Measurements from ENCODE around the gene MEI4. TPM values are rescaled to one million over a fixed set of nuclear protein-coding genes. Genes with fewer than 3 reads are reported as not detected.
"Not testable (repeated sequence)": the region's sequence is repeated elsewhere in the genome, so short reads cannot be mapped to it uniquely, and the experiment has no call there.

Gene MEI4
- total RNA-seq, 2 donors from 2014 or later, result 2.1 to 3.3 TPM

DNA sequence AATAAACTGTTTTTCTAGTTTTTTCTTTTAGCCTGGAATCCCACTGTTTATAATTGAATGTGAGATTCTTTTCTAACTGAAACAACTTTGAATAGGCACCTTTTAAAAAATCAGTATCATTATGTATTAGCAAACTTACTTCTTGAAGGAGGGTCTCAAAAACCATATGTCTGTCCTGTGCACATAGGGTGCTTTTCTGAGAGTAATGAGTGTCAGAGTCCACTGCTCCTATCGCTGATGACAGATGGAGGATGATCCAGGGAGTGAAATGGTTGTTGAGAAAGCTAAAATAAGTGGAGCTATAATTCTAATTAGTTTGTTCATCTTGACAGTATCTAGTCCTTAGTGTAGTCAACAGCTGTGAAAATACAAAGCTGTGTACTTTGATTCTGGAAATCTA lies 35.8 kb downstream of the MEI4 start:
- H3K4me1 ChIP-seq, result no peaks in the 10 kb centered on the region
- WGBS, 2 donors, result 77 to 80% methylated on average over 1 of the region's 1 CpG
- H3K4me3 ChIP-seq, result no peak overlapping the region
- no peaks in the 10 kb centered on the region for H3K9me3 ChIP-seq
- TF ChIP-seq, protein P1, sequence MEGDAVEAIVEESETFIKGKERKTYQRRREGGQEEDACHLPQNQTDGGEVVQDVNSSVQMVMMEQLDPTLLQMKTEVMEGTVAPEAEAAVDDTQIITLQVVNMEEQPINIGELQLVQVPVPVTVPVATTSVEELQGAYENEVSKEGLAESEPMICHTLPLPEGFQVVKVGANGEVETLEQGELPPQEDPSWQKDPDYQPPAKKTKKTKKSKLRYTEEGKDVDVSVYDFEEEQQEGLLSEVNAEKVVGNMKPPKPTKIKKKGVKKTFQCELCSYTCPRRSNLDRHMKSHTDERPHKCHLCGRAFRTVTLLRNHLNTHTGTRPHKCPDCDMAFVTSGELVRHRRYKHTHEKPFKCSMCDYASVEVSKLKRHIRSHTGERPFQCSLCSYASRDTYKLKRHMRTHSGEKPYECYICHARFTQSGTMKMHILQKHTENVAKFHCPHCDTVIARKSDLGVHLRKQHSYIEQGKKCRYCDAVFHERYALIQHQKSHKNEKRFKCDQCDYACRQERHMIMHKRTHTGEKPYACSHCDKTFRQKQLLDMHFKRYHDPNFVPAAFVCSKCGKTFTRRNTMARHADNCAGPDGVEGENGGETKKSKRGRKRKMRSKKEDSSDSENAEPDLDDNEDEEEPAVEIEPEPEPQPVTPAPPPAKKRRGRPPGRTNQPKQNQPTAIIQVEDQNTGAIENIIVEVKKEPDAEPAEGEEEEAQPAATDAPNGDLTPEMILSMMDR (IDR thresholded peaks at IDR 0.05), result no peak
- TF ChIP-seq POLR2A (IDR thresholded peaks at IDR 0.05), result no peak
- intact Hi-C loops (cut with DNase I), result no loop called here
- ATAC-seq, result no peak
- no peak for DNase-seq
- H3K36me3 ChIP-seq (replicated peaks in 1 of 2; ENCODE audit: insufficient read depth in 1 of 2, low read depth in 2 of 2), result no peaks in the 10 kb centered on the region
- H3K27me3 ChIP-seq, result no peaks in the 10 kb centered on the region
- H3K27ac ChIP-seq, result no peak overlapping the region

- H3K4me1 ChIP-seq; H3K36me3 ChIP-seq (replicated peaks in 1 of 2; ENCODE audit: insufficient read depth in 1 of 2, low read depth in 2 of 2); ATAC-seq; H3K4me3 ChIP-seq; H3K27me3 ChIP-seq; intact Hi-C loops (cut with DNase I); DNase-seq; H3K9me3 ChIP-seq; H3K27ac ChIP-seq: not testable (repeated sequence)
- WGBS, 2 donors, result 89 to 92% methylated on average over 5 to 6 of the region's 6 CpGs
Measured at GRCh38 chr6:77700095-77700494, 47.3 kb downstream of the MEI4 start.

- Histone ChIP-seq H3K4me3 (no peak overlapping the region), H3K4me1 (no peaks in the 10 kb centered on the region), H3K27ac (no peak overlapping the region), H3K9me3 (peaks cover 0 to 6% (median 0%) of the 10 kb centered on the region in 3 donors), H3K36me3 (replicated peaks in 1 of 2; ENCODE audit: insufficient read depth in 1 of 2, low read depth in 2 of 2) (no peaks in the 10 kb centered on the region), H3K27me3 (no peaks in the 10 kb centered on the region)
- TF ChIP-seq POLR2A (IDR thresholded peaks at IDR 0.05), result no peak
- TF ChIP-seq, protein P1 (IDR thresholded peaks at IDR 0.05), result no peak
- intact Hi-C loops (cut with DNase I), result no loop called here
- ATAC-seq, result no peak
- no peak for DNase-seq
- 88 to 92% methylated on average over 2 of the region's 2 CpGs for WGBS, 2 donors
Measured at GRCh38 chr6:77707603-77708002, 54.8 kb downstream of the MEI4 start.

DNA sequence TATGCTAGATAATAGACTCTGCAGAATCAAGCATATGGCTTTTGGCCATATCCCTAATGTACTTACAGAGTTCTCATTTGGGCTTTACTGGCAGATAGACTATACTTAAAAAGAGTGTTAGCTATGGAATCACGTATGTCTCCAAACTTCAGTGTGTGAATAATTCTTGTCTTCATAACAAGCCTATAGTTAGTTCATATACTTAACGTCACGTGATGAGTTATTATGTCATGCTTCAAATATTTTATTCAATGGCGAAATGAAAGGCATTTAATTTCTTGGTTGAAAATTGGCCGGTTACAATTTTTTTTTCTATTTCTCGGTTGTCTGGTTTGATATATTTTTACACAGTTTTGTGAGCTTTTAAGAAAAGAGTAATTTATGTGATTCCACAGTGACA lies 62.7 kb downstream of the MEI4 start:
- 82 to 91% methylated on average over 6 of the region's 6 CpGs for WGBS, 2 donors
- Histone ChIP-seq H3K4me1 (no peaks in the 10 kb centered on the region), H3K27me3 (no peaks in the 10 kb centered on the region), H3K9me3 (no peaks in the 10 kb centered on the region), H3K27ac (no peak overlapping the region), H3K4me3 (no peak overlapping the region), H3K36me3 (replicated peaks in 1 of 2; ENCODE audit: insufficient read depth in 1 of 2, low read depth in 2 of 2) (no peaks in the 10 kb centered on the region)
- no peak for ATAC-seq
- intact Hi-C loops (cut with DNase I), result no loop called here
- TF ChIP-seq, protein P1 (IDR thresholded peaks at IDR 0.05), result no peak
- TF ChIP-seq POLR2A (IDR thresholded peaks at IDR 0.05), result no peak
- DNase-seq, result no peak

GRCh38 chr6:77716311-77716710 lies 63.5 kb downstream of the MEI4 start:
- no peak for TF ChIP-seq POLR2A (IDR thresholded peaks at IDR 0.05)
- TF ChIP-seq, protein P1 (IDR thresholded peaks at IDR 0.05), result no peak
- Histone ChIP-seq H3K4me3 (no peak overlapping the region), H3K27me3 (no peaks in the 10 kb centered on the region), H3K27ac (no peak overlapping the region), H3K36me3 (replicated peaks in 1 of 2; ENCODE audit: insufficient read depth in 1 of 2, low read depth in 2 of 2) (no peaks in the 10 kb centered on the region), H3K4me1 (no peaks in the 10 kb centered on the region), H3K9me3 (no peaks in the 10 kb centered on the region)
- intact Hi-C loops (cut with DNase I), result no loop called here
- WGBS, 2 donors, result 81 to 91% methylated on average over 1 of the region's 1 CpG
- ATAC-seq (no peak), DNase-seq (no peak)

- H3K4me1 ChIP-seq; DNase-seq; H3K4me3 ChIP-seq; ATAC-seq; H3K36me3 ChIP-seq (replicated peaks in 1 of 2; ENCODE audit: insufficient read depth in 1 of 2, low read depth in 2 of 2); H3K9me3 ChIP-seq; H3K27ac ChIP-seq; intact Hi-C loops (cut with DNase I); H3K27me3 ChIP-seq: not testable (repeated sequence)
- 84 to 88% methylated on average over 11 to 13 of the region's 13 CpGs for WGBS, 2 donors
Measured at GRCh38 chr6:77736010-77736409, 83.2 kb downstream of the MEI4 start.
